Measurements from ENCODE around the gene FXYD5. TPM values are rescaled to one million over a fixed set of nuclear protein-coding genes. Genes with fewer than 3 reads are reported as not detected.
A peak's percentile ranks its signal among the peaks of the same experiment; 100 is the strongest.

FXYD5 gene
- total and polyA plus RNA-seq, 9 of the 15 experiments (the other 6 are each of a cell fraction or from before 2014, with no cell fraction given), result 104 to 537 (median 174) TPM

- no peak for TF ChIP-seq GTF2B (IDR thresholded peaks at IDR 0.05; ENCODE audit: extremely low read depth, insufficient read length)
Measured at GRCh38 chr19:35204799-35205732, 50.5 kb downstream of the FXYD5 start (continued).

- Histone ChIP-seq H3K9me3 (replicated peaks; ENCODE audit: control insufficient read depth, insufficient read depth, low read depth, low read length) (0 out of 2 replicates have a peak, but pooled peaks cover 2% of the 10 kb centered on the region), H3K27ac (ENCODE audit: extremely low read depth, low read depth, low read length) (peak overlapping the region; percentile 83), H4K20me1 (replicated peaks; ENCODE audit: control insufficient read depth, insufficient read depth, low read length) (no peaks in the 10 kb centered on the region), H2AFZ (ENCODE audit: low read depth, low read length) (peak overlapping the region; percentile 83), H3K36me3 (ENCODE audit: control insufficient read depth, insufficient read depth, low read length) (no peaks in the 10 kb centered on the region), H3K4me2 (ENCODE audit: insufficient read depth, low read length) (peak overlapping the region; percentile 53), H3K27me3 (ENCODE audit: control insufficient read depth in 2 of 2, insufficient read depth in 2 of 2, low read length in 2 of 2) (no peaks in the 10 kb centered on the region), H3K4me3 (no peak overlapping the region), H3K9ac (ENCODE audit: insufficient read depth in 1 of 2, low read depth in 2 of 2, low read length in 2 of 2) (peak overlapping the region in 1 of 2 experiments; percentile 15; a peak in 1 of 4 replicates), H3K79me2 (ENCODE audit: control insufficient read depth, insufficient read depth, low read length) (no peaks in the 10 kb centered on the region), H3K4me1 (replicated peaks in 1 of 2; ENCODE audit: control insufficient read depth in 2 of 2, insufficient read depth in 2 of 2, low read length in 2 of 2) (peaks cover 27 to 40% of the 10 kb centered on the region in 2 experiments), H3K9me1 (ENCODE audit: control insufficient read depth, insufficient read depth, low read length) (no peaks in the 10 kb centered on the region)
- BruUV-seq (replicated peaks), result no TSS peak
- POLR2A ChIA-PET, result interaction anchor here (0.7 to 1.2 kb wide), 4 partner anchors 19 to 108 kb away, joined by 3 to 8 read pairs (median 5); no protein-coding TSS in a partner anchor
- 22% methylated on average over 6 of the region's 6 CpGs for WGBS (ENCODE audit: insufficient coverage, low coverage, missing lambda C conversion rate)
- CTCF ChIA-PET (ENCODE audit: low intra/inter-chr PET ratio), result no interaction called here
- intact Hi-C loops (cut with micrococcal nuclease), result loop anchor here (5.0 kb wide), 3 partner anchors 39 to 54 kb away; partner anchors contain the start of genes FXYD5 and LSR
- ATAC-seq (peak; percentile 40), FAIRE-seq (no peak), DNase-seq (ENCODE audit: extremely low read depth in 1 of 4, low spot score in 3 of 4) (peak in 2 of 4 experiments; percentile 16 to 45)
- in situ Hi-C loops (cut with MboI), result no loop called here
- TF ChIP-seq ZKSCAN3 (CRISPR knock-in tag; IDR thresholded peaks at IDR 0.05) (no peak), AFF1 (IDR thresholded peaks at IDR 0.05; ENCODE audit: low read depth in 1 of 2, partially characterized antibody in 2 of 2) (peak in 1 of 2 experiments; percentile 93), GATA2 (CRISPR knock-in tag; IDR thresholded peaks at IDR 0.05) (peak; percentile 17; the same call in 1 of the 2 replicates), ARHGAP35 (IDR thresholded peaks at IDR 0.05; ENCODE audit: partially characterized antibody) (no peak), CTBP1 (IDR thresholded peaks at IDR 0.05; ENCODE audit: borderline replicate concordance) (0 out of 2 replicates have a peak, but pooled peaks have one; percentile 28), MNT (conservative IDR thresholded peaks at IDR 0.05) (peak in 1 of 2 experiments; percentile 7; a peak in 1 of 4 replicates), ADNP (tag; IDR thresholded peaks at IDR 0.05) (peak; percentile 53), CREB1 (IDR thresholded peaks at IDR 0.05) (no peak), CREB1 (CRISPR knock-in tag; IDR thresholded peaks at IDR 0.05) (peak; percentile 42; the same call in 1 of the 2 replicates), MEIS2 (IDR thresholded peaks at IDR 0.05; ENCODE audit: partially characterized antibody) (peak; percentile 11), ZNF75A (CRISPR knock-in tag; IDR thresholded peaks at IDR 0.05) (no peak), ZNF24 (IDR thresholded peaks at IDR 0.05) (peak; percentile 89)
Measured at GRCh38 chr19:35205733-35206323, 51.3 kb downstream of the FXYD5 start.
